GM19025 (cell line): ENCODE results near the gene NUDT2.

Experiments used
- ATAC-seq: cut with Tn5 transposase; IDR thresholded peaks from one replicate; pipeline ENCODE4 v1.9.1; 2021; ENCODE audit warnings: mild to moderate bottlenecking, low read depth, moderate library complexity; ENCODE audit not compliant: unreplicated experiment

NUDT2 gene

DNA sequence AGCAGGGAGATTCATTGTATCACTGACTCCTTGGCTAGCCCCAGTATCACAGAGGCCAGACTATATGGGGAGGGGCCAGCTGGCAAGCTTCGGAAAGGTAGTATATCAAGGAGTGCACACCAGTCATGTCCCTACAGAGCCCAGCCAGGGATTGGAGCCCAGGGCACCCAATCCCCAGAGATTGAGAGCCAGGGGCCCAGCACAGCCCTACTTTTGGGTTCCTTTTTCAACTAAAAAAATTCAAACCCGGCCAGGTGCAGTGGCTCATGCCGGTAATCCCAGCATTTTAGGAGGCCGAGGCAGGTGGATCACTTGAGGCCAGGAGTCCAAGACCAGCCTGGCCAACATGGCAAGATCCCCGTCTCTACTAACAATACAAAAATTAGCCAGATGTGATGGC lies 52.7 kb downstream of the NUDT2 start:
- ATAC-seq: no peak

DNA sequence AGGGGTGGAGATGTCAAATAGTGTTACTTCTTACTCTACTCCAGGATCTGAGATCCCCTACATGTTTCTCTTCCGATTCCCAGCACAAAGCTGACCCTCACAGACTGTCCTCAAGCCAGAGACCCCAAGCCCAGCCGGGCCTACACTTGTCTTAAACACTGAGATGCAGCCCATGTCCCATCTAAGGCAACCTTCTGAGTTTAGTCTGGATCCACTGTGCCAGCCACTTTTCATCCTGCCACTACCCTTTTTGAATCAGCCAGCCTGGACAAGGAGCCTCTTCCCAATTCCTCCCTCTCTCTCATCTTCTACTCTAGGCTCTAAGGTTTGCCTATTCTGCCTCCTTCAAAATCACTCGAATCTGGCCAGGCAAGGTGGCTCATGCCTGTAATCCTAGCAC lies 53.5 kb downstream of the NUDT2 start:
- ATAC-seq: no peak

DNA sequence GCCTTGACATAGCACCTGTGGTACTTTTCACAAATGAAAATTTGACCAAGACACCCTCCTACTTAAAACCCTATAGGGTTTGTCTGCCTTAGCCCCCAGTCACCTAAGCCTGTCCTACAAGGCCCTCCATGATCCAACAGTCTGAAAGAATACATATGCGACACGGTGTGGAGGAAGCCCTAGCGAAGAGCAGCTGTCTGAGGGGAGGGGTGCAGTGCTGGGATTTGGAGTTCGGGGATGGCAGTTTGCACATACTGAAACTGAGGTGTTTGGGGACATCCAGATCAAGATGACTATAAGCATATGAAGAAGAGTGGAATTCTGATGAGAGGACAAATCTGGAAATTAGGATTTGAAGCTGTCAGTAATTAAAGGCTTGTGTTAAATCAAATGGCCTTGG lies 54.5 kb downstream of the NUDT2 start:
- ATAC-seq: no peak

DNA sequence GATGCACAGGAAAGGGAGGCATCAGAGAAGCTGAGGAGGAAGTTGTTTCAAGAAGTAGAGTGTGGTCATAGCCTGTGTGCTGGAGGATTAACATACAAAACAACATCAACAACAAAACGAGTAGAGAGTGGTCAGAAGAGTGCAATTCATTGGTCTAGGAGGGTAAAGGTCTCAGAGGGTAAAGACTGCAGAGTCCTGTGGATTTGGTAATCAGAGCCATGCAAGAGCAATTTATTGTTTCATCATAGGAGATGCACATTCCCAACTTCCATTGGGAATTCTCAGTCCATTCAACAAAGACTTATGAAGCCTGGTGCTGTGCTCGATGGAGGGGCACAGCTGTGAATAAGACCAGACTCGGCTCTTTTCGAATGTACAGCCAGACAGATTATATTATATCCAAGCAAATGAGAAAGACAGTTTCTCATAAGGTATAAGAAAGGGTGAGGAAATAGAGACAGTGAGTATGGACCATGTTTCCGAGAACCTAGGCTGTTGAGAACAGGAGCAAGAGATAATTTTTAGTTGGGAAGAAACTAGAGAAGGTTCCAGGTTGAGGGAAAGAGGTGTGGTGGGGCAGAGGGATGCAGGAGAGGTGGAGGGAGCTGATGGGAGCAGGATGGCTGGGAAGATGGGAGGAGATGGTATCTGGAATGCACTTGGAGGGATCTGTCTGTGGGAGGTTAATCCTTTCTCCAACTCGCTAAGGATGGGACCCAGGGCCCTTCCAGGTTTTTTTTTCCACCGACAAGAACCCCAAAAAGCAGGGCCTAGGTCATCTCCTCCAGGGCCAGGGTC lies 55.2 kb downstream of the NUDT2 start:
- no peak for ATAC-seq

DNA sequence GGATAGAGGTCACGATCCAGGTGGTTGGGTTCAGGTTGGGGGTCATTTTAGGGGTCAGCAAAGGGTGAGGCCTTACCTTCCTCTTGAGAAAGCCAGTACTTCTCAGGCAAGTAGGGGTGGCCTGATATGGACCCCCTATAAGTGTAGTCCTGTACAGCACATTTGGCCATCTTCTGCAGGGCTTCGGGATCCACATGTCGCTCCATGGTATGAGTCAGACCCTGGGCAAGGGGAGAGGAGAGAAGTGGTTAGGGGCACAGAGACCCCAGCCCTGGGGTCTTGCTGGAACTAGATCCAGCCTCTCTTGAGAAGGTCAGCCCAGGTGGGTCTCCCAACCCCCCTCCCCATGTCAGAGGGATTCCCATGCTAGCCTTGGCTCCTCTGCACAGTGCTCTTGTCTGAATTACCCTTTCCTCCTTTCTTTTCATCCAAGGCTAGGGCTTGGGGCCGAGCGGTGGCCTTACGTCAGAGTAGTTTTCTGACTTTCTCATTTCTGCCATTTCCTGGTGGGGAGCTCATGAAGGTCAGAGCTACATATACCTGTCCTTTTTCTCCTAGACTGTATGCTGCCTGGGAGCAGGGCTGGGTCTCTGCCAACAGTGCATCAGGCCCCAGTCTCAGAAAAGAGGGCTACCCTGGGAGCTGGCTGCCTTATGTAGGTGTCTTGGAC lies 56.3 kb downstream of the NUDT2 start:
- ATAC-seq: no peak

DNA sequence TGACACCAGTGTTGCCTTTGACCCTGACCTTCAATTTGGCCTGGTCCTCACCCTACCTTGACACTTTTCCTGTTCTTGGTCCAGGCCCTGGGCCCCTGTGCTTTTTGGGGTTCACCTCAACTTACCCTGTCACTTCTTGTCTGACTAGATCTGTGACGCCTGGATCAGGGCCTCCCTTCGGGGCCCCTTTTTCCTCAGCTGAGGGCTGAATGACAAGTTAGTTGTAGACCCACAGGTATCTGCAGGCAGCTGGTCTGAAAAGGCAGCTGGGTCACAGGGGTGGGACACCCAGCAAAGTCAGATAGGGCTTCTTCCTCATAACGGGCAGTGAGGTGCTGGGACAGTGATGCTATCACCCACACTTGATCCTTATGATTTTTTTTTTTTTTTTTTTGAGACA lies 57.3 kb downstream of the NUDT2 start:
- no peak for ATAC-seq

DNA sequence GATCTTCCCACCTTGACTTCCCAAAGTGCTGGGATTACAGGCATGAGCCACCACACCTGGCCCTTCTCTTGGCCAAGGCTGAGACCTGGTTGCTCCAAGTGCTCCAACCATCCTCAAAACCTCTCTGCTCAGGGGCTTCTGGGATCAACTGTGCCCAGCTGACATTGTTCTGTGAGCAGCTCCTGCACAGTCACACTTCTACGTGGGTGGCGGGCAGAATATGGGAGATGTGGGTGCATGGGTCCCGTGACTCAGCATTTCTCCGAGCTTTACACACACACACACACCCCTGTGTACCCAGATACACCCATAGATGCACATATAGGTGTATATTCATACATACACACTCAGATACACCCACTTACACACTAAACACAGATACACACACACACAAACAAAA lies 57.9 kb downstream of the NUDT2 start:
- ATAC-seq: no peak

DNA sequence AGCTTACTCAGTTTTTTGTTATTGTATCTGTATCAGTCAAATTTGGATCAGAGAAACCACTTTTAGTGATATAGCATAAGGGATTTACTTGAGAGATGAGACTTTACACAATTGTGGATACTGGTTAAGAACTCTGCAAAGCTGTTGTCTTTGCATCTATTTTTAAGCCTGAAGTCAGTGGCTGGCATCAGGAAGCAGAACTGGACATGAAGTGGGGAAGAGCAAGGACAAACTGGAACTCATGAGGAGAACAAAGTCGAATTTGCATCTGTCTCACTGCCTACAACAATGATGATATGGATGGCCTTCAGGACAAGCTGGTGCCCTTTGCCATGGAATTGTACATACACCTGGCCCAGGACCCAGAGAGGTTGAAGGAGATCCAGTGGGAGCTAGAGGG lies 63.1 kb downstream of the NUDT2 start:
- ATAC-seq: no peak
